Inflammatory macrophage (primary cell): ENCODE measurements around the gene CCNC.

ENCODE experiments used
- DNase-seq, 2 donors: peaks; one replicate each; pipeline ENCODE4 v3.0.0-alpha.2; 2020 to 2022
- total RNA-seq, 18 experiments: gene quantifications; one replicate each; lab custom pipeline; 2026; ENCODE audit warnings: mixed read lengths in 6 of 18, inconsistent platforms in 2 of 18; lab: John Stamatoyannopoulos, UW

The CCNC gene
- 33.7 to 105 (median 52.6) reads per million in 18 experiments for total RNA-seq

- DNase-seq: peak; percentile 91 to 94
These were observed at the start of gene CCNC for GRCh38 chr6:99568103-99568933. Gene CCNC (minus strand): TSS chr6:99568660. CDS start chr6:99568527, 133 bp downstream.

GRCh38 chr6:99617131-99617530, 48.7 kb upstream of the CCNC start:
- no peak for DNase-seq

- no peak for DNase-seq
These were observed 46.1 kb upstream of the CCNC start for GRCh38 chr6:99614430-99615186.

- DNase-seq: peak in 1 of 2 donors; percentile 21
These were observed 45.4 kb upstream of the CCNC start for GRCh38 chr6:99613705-99614429.

- peak; percentile 22 to 27 for DNase-seq
These were observed 44.9 kb upstream of the CCNC start for GRCh38 chr6:99613409-99613704.

- DNase-seq: no peak
These were observed 44.3 kb upstream of the CCNC start for GRCh38 chr6:99612551-99613408.

- DNase-seq: no peak
These were observed 42.7 kb upstream of the CCNC start for GRCh38 chr6:99611148-99611547.

- no peak for DNase-seq
These were observed 41.5 kb upstream of the CCNC start for GRCh38 chr6:99609905-99610489.

- DNase-seq: no peak
These were observed 40.5 kb upstream of the CCNC start for GRCh38 chr6:99608886-99609482.

GRCh38 chr6:99608059-99608885, 39.8 kb upstream of the CCNC start:
- DNase-seq: no peak

- DNase-seq: no peak
These were observed 39.1 kb upstream of the CCNC start for GRCh38 chr6:99607416-99608036.

GRCh38 chr6:99606656-99607415, 38.4 kb upstream of the CCNC start, which contains the start of gene PRDM13:
Gene PRDM13 (plus strand): TSS chr6:99606833. CDS start chr6:99607035, 202 bp downstream.
- DNase-seq: no peak

GRCh38 chr6:99605911-99606655, 37.6 kb upstream of the CCNC start:
- DNase-seq: no peak

- no peak for DNase-seq
These were observed 36.7 kb upstream of the CCNC start for GRCh38 chr6:99605074-99605734.

GRCh38 chr6:99604166-99605073, 36.0 kb upstream of the CCNC start:
- no peak for DNase-seq

GRCh38 chr6:99603421-99604165, 35.1 kb upstream of the CCNC start:
- DNase-seq: peak in 1 of 2 donors; percentile 16
